ENCODE results near the gene TNFRSF14. TPM values are rescaled to one million over a fixed set of nuclear protein-coding genes. Genes with fewer than 3 reads are reported as not detected.

The TNFRSF14 gene
- total RNA-seq, 1 donor: 135 TPM

- DNase-seq (ENCODE audit: low read depth in 2 of 3, low spot score in 2 of 3): no peak
Measured at GRCh38 chr1:2597441-2598328, 41.5 kb downstream of the TNFRSF14 start.

- DNase-seq (ENCODE audit: low read depth in 2 of 3, low spot score in 2 of 3): no peak
Measured at GRCh38 chr1:2598329-2598931, 42.3 kb downstream of the TNFRSF14 start.

GRCh38 chr1:2601721-2602303 lies 45.6 kb downstream of the TNFRSF14 start:
- DNase-seq (ENCODE audit: low read depth in 2 of 3, low spot score in 2 of 3): no peak

- no peak for DNase-seq (ENCODE audit: low read depth in 2 of 3, low spot score in 2 of 3)
Measured at GRCh38 chr1:2602311-2602835, 46.2 kb downstream of the TNFRSF14 start.

- DNase-seq (ENCODE audit: low read depth in 2 of 3, low spot score in 2 of 3): no peak
Measured at GRCh38 chr1:2602866-2603520, 46.8 kb downstream of the TNFRSF14 start.

- no peak for DNase-seq (ENCODE audit: low read depth in 2 of 3, low spot score in 2 of 3)
Measured at GRCh38 chr1:2603521-2604155, 47.5 kb downstream of the TNFRSF14 start.

GRCh38 chr1:2604156-2604843 lies 48.1 kb downstream of the TNFRSF14 start:
- no peak for DNase-seq (ENCODE audit: low read depth in 2 of 3, low spot score in 2 of 3)

- no peak for DNase-seq (ENCODE audit: low read depth in 2 of 3, low spot score in 2 of 3)
Measured at GRCh38 chr1:2604844-2605508, 48.8 kb downstream of the TNFRSF14 start.

- DNase-seq (ENCODE audit: low read depth in 2 of 3, low spot score in 2 of 3): no peak
Measured at GRCh38 chr1:2605509-2606395, 49.6 kb downstream of the TNFRSF14 start.

- no peak for DNase-seq (ENCODE audit: low read depth in 2 of 3, low spot score in 2 of 3)
Measured at GRCh38 chr1:2606396-2606880, 50.3 kb downstream of the TNFRSF14 start.

GRCh38 chr1:2606881-2607621 lies 50.9 kb downstream of the TNFRSF14 start:
- no peak for DNase-seq (ENCODE audit: low read depth in 2 of 3, low spot score in 2 of 3)

- no peak for DNase-seq (ENCODE audit: low read depth in 2 of 3, low spot score in 2 of 3)
Measured at GRCh38 chr1:2607641-2608091, 51.5 kb downstream of the TNFRSF14 start.

- no peak for DNase-seq (ENCODE audit: low read depth in 2 of 3, low spot score in 2 of 3)
Measured at GRCh38 chr1:2609319-2610035, 53.3 kb downstream of the TNFRSF14 start.

- DNase-seq (ENCODE audit: low read depth in 2 of 3, low spot score in 2 of 3): no peak
Measured at GRCh38 chr1:2610036-2610959, 54.1 kb downstream of the TNFRSF14 start.

GRCh38 chr1:2611031-2611501 lies 54.9 kb downstream of the TNFRSF14 start:
- peak in 2 of 3 donors; percentile 17 to 24 for DNase-seq (ENCODE audit: low read depth in 2 of 3, low spot score in 2 of 3)
